NCI-H2081 treated with DMSO at 0.1 percent for 48 hours (cell line): Measurements from ENCODE around the gene CCDC82.
A peak's percentile ranks its signal among the peaks of the same experiment; 100 is the strongest.
"Not testable (repeated sequence)": the region's sequence is repeated elsewhere in the genome, so short reads cannot be mapped to it uniquely, and the experiment has no call there.

Experiments
- DNase-seq: peaks from one replicate; lab custom pipeline; 2025; lab: John Stamatoyannopoulos, UW

Gene CCDC82

GRCh38 chr11:96389720-96390487, at the start of gene CCDC82, which contains the start of gene JRKL:
CCDC82 (minus strand) TSS chr11:96389912; CDS start chr11:96384747, 5,165 bp downstream.
JRKL (plus strand) TSS chr11:96390013; CDS start chr11:96390650, 637 bp downstream.
- DNase-seq: peak; percentile 66

- DNase-seq: not testable (repeated sequence)
These were observed 42.9 kb upstream of the CCDC82 start for GRCh38 chr11:96432654-96433053.

DNA sequence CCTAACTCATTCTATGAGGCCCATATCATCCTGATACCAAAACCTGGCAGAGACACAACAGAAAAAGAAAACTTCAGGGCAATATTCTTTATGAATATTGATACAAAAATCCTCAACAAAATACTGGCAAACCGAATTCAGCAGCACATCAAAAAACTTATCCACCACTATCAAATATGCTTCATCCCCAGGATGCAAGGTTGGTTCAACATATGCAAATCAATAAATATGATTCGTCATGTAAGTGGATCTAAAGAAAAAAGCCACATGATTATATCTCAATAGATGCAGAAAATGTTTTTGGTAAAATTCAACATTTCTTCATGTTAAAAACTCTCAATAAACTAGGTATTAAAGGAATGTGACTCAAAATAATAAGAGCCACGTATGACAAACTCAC, 41.0 kb upstream of the CCDC82 start:
- DNase-seq: no peak

DNA sequence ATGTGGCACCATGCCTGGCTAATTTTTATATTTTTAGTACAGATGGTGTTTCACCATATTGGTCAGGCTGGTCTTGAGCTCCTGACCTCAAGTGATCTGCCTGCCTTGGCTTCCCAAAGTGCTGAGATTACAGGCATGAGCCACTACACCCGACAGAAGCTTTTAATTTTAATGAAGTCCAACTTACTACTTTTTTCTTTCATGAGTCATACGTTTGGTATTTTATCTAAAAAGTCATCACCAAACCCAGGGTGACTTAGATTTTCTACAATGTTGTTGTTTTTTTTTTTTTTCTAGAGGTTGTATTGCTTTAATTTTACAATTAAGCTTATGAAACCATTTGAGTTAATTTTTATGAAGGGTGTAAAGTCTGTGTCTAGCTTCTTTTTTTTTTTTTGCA, 35.0 kb upstream of the CCDC82 start:
- no peak for DNase-seq

DNA sequence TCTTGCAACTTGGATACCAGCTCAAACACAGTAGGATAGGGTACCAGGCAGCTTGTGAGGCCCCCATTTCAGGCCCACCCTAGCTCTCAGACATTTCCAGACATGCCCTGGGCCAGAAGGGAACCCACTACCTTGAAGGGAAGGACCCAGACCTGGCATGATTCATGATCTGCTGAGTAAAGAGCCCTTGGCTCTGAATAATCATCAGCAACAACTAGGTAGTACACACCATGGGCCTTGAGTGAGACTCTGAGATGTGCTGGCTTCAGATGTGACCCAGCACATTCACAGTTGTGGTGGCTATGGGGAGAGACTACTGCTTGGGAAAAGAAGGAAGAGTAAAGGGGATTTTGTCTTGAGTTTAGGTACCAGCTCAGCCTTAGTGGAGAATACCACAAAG, 23.7 kb upstream of the CCDC82 start:
- no peak for DNase-seq

DNA sequence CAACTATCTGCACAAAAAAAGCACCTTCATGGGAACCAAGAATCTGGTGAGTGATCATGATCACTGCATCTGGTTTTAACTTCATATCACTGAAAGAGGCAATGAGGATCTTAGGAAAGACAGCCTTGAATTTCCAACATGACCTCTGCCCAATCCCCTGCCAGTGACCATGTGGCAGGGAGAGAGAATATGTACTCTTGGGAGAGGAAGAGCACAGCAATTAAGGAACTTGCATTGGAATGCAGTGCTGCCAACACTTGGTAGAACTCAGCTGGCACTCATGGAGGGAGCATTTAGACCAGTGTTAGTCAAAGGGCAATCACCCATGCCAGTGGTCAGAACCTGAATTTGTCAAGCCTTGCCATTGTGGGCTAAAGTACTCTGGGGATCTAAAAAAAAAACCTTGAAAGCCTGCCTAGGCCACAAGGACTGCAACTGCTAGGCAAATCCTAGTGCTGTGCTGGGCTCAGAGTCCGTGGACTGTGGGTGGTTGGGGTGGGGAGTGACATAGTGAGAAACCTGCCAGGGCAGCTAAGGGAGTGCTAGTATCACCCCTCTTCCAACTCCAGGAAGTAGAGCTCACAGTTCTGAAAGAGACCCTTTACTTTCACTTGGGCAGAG, 23.2 kb upstream of the CCDC82 start:
- no peak for DNase-seq

DNA sequence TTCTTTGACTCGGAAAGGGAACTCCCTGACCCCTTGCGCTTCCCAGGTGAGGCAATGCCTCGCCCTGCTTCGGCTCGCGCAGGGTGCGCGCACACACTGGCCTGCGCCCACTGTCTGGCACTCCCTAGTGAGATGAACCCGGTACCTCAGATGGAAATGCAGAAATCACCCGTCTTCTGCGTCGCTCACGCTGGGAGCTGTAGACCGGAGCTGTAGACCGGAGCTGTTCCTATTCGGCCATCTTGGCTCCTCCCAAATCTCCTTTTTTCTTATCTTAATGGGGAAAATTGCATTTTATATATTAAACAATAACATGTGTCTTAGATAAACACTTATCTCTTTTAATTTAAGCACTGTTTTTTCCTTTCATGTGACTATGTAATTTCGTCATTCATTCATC, 21.7 kb upstream of the CCDC82 start:
- DNase-seq: not testable (repeated sequence)

DNA sequence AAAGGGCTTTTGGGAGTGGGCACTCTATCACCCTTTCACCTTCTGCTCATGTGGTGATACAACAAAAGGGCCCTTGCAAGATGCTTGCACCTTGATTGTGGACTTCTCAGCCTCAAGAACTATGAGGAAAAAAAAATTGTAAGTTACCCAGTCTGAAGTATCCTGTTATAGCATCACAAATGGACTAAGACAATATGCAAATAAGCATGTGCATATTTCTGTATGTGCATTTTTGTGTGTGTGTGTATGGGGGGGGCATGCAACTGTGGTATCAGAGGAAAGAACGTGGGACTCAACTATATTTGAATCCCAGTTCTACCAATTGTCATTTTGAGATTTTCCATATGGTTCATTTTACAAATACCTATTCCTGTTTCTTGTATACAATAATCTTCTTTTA, 11.0 kb upstream of the CCDC82 start:
- no peak for DNase-seq

DNA sequence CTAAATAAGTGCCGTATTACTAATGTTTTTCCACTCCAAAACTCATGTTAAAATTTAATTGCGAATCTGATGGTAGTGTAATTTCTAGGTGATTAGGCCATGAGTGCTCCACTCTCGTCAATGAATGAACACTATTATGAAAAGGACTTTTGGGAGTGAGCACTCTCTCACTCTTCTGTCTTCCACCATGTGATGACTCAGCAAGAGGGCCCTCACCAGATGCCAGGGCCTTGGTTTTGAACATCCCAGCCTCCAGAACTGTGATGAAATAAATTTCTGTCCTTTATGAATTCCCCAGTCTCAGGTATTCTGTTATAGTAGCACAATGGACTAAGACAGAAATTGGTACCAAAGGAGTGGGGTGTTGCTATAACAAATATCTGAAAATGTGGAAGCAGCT, 8.2 kb upstream of the CCDC82 start:
- DNase-seq: no peak

DNA sequence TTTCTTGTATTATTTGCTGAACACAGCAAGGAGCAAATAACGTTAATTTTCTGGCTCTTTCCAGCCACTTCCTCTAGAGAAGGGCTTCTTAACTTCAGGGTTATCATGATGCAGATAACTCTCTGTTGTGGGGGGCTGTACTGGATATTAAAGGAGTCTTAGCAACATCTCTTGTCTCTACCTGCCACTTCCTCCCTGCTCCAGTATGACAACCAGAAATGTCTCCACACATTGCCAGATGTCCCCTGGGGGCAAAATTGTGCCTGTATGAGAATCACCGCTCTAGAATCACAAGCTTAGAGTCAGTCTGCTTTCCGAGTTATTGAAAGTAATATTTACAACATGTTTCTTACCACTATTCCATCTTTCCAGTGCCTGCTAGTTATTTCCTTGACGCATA, 6.9 kb upstream of the CCDC82 start:
- no peak for DNase-seq

DNA sequence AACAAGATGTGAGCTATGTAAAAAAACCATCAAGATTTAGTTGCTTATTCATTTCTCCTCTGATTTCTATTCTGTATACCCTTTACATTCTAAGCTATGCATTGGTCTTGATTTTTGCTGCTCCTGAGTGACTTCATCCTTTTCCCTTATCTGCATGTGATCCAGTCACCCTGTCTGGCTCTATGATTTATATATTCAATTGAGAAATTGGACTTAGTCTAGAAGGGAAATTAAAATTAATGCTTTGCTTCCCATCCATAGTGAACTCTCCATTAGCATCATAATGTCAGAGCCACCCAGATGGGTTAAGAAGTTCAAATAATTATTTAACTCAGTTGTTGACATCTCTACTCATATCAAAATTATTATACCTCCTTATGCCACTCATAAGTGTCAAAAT, 5.1 kb upstream of the CCDC82 start:
- DNase-seq: no peak

GRCh38 chr11:96393753-96394348, 4.1 kb upstream of the CCDC82 start:
- no peak for DNase-seq

- DNase-seq: no peak
These were observed 2.1 kb upstream of the CCDC82 start for GRCh38 chr11:96391698-96392307.

DNA sequence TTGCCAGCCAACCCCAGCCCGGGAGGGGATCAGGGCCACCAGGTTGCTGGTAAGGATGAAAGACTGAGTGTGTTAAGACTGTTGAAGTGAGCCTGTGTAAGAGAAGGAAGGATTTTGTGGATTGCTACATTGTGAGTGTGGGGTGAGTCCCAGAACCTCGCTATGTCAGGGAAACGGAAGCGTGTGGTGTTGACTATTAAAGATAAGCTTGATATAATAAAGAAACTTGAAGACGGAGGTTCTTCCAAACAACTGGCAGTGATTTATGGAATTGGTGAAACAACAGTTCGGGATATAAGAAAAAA, 728 bp upstream of the CCDC82 start:
- no peak for DNase-seq

- DNase-seq: no peak
These were observed 607 bp downstream of the CCDC82 start for GRCh38 chr11:96388891-96389719.

DNA sequence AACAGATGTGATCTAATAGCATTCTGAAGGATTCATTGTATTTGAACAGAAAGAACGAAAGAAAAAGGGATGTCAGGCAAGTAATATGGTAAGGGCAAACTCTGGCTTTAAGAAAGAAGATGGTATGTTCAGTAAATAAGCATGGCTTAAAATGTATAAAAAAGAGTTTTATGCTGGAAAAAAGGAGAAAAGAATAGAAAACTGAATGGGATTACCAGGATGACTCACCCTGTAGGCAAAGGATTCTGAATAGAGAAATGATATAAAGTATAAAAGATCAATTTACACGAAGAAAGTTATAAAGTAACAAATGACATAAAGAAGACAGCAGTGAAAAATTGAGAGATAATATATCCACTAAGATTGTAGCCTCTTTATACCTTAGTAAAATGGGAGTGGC, 4.5 kb downstream of the CCDC82 start:
- DNase-seq: no peak

DNA sequence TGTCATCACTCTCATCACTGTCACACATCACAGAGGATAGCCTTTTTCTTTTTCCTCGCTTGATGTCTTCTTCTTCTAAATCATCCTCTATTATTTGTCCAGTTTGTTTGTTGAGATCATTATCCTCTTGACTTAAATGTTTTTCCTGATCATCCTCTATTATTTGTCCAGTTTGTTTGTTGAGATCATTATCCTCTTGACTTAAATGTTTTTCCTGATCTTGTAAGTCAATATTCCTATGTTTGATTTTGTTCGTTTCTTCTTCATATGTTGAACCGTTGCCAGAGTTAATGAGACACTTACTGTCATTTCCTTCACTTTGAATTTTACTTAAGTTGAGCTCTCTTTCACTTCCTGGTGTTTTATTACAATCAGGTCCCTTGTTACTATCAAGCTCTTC, 5.6 kb downstream of the CCDC82 start:
- DNase-seq: no peak

GRCh38 chr11:96376796-96377195, 12.9 kb downstream of the CCDC82 start:
- DNase-seq: no peak

DNA sequence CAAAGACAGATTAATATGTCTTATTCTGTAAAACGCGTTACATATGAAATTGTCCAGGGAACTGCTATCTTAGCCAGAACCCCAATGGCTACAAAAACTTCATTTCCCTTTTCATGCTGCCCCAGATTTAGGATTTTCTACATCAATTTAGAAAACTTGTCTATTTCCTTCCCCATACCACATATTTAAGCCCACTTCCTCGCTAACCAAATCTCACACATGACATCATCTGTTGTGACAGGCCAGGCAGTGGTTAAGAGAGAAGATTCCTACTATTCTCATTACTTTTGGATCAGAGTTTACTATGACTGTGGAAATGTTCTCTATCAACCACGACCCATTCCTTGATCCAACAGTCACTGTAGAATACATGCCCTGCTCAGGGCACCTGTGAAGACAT, 15.9 kb downstream of the CCDC82 start:
- DNase-seq: no peak

DNA sequence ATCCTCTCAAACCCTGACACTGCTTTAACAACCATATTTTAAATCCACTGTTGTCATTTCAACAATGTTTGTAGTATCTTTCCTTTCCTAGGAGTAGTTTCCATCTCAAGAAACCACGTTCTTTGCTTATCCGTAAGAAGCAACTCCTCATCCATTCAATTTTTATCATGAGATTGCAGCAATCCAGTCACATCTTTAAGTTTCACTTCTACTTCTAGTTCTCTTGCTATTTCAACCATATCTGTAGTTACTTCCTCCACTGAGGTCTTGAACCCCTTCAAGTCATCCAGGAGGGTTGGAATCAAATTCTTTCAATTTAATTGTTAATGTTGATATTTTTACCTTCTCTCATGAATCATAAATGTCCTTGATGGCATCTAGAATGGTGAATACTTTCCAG, 22.4 kb downstream of the CCDC82 start:
- no peak for DNase-seq

DNA sequence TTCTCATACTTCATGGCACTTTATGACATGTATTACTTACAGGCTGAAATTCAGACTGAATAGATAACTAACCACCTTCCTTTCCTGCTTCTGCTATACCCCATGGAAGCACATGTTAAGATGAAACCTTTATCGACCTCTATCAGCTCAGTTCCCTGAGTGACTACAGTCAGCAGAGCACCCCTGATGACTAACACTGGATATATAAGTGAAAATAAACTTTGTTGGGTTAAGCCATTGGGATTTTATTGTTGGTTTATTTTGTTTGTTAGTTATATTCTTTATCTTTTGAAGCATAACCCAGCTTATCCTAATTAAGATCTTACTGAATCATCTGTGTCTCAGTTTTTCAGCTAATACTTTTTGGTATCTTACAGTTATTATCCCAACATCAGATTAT, 23.7 kb downstream of the CCDC82 start:
- no peak for DNase-seq

DNA sequence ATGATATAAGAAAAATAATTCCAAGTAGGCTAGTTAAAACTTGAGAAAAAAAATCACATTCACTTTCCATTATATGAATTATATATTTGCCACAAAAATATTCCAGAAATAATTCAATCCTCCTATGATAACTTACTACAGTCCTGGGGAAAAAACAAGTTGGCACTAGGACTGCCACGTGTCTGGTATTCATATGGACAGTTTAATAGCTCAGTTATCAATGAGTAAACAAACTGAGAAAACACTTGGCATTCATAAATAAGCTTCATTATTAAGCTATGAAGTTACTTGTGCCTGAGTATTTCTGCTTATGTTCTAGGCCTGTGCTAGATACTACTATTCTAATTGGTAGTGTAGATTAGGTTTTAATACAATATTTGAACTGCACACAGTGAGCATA, 24.2 kb downstream of the CCDC82 start:
- DNase-seq: no peak
